Choroid plexus epithelial cell (primary cell): ENCODE measurements around the gene BPHL.

Experiments
- DNase-seq: peaks from one replicate; pipeline ENCODE4 v3.0.0-alpha.2; 2010; ENCODE audit warnings: low read depth
- H3K4me3 ChIP-seq: 2 replicates; pipeline ENCODE4 v1.5.1; 2011; ENCODE audit warnings: low read depth, mild to moderate bottlenecking, control low read depth, low read length, moderate library complexity
- TF ChIP-seq, protein P1 (sequence below): conservative IDR thresholded peaks from 2 replicates; pipeline ENCODE4 v1.5.1; 2011; ENCODE audit warnings: low read depth, mild to moderate bottlenecking, control low read depth, inconsistent platforms, low read length, moderate library complexity

The BPHL gene

DNA sequence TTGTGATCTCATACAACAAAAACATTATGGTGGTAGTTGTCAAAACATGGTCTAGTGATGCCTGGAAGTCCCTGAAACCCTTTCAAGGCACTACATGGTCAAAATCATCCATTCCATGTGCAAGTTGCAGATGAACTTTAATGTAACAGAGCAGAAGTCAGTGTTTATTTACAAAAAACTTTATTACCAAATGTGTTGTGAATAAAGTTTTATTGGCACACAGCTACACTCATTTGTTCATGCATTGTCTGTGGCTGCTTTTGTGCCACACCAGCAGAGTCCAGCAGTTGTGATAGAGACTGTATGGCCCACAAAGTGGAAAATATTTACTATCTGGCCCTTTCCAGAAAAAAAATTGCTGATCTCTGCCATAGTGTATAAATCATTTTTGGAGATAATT is 82.2 kb downstream of the BPHL start:
- no peak for DNase-seq
- TF ChIP-seq, protein P1, sequence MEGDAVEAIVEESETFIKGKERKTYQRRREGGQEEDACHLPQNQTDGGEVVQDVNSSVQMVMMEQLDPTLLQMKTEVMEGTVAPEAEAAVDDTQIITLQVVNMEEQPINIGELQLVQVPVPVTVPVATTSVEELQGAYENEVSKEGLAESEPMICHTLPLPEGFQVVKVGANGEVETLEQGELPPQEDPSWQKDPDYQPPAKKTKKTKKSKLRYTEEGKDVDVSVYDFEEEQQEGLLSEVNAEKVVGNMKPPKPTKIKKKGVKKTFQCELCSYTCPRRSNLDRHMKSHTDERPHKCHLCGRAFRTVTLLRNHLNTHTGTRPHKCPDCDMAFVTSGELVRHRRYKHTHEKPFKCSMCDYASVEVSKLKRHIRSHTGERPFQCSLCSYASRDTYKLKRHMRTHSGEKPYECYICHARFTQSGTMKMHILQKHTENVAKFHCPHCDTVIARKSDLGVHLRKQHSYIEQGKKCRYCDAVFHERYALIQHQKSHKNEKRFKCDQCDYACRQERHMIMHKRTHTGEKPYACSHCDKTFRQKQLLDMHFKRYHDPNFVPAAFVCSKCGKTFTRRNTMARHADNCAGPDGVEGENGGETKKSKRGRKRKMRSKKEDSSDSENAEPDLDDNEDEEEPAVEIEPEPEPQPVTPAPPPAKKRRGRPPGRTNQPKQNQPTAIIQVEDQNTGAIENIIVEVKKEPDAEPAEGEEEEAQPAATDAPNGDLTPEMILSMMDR = no peak
- no peak overlapping the region for H3K4me3 ChIP-seq

DNA sequence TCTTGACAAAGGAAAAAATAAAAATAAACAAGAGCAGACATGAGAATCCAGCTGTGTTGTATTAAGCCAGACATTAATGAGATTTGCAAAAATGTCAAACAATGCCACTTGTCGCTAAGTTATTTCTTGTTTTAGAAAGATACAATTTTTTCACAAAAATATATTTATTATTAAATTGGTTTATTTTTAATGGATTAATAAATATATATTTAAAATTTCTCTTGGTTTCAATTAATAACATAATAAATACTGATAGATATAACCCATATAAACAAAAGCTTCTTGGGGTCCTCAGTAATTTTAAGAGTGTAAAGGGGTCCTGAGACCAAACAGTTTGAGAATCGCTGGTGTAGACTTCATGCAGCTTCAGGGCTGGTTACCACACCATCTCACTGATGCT is 82.9 kb downstream of the BPHL start:
- TF ChIP-seq, protein P1 = no peak

More for the DNA sequence above, 82.9 kb downstream of the BPHL start:
- no peak for DNase-seq
- H3K4me3 ChIP-seq = no peak overlapping the region
